CD4-positive, alpha-beta T cell treated with Interleukin-6 for 4 hours (primary cell): ENCODE data around the gene ELMO1.
A peak's percentile ranks its signal among the peaks of the same experiment; 100 is the strongest.

Experiments
- DNase-seq: peaks from one replicate; pipeline ENCODE4 v3.0.0-alpha.2; 2020; ENCODE audit warnings: mixed read lengths

The ELMO1 gene

DNA sequence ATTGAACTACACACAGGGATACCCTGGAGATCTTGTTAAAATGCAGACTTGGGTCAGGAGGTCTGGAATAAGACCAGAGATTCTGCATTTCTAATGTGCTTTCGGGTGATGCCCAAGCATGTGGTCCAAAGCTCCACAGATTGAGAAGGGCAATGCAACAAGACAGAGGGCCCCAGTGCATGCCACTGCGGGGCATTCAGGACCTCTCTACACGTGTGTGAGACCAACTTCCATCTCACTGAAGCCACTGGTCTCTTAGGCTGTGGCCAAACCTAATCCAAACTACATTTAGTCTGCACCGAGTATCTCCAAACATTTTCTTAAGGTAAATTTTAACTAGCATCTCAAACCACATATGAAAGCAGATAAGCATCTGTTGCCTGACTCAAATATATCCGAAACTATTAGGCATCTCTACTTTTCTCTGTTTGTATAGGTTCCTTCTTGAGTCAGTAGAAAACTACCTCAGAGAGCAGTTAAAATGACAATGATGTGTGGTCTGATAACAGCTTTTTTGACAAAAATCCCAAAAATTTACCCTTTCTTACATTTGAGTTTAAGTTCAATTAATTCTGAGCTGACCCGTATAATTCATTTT lies 107.5 kb downstream of the ELMO1 start:
- DNase-seq = no peak

DNA sequence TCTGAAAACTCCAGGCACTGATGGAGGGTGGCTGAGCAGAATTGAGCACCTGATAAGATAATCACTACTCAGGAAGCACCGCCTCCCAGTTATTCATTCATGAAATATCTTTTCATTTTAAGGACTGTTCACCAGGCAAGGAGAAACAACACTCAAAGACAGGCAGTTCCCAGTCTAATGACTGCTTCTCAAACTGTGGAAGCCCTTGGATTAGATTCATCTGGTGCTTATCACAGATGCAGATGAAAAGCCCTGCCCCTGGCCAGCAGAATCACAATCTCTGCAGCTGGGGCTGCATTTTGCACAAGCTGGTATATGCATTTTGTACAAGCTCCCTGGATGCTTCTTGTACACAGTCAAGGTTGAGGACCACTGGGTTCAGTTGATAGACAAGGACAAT lies 109.7 kb downstream of the ELMO1 start:
- no peak for DNase-seq

DNA sequence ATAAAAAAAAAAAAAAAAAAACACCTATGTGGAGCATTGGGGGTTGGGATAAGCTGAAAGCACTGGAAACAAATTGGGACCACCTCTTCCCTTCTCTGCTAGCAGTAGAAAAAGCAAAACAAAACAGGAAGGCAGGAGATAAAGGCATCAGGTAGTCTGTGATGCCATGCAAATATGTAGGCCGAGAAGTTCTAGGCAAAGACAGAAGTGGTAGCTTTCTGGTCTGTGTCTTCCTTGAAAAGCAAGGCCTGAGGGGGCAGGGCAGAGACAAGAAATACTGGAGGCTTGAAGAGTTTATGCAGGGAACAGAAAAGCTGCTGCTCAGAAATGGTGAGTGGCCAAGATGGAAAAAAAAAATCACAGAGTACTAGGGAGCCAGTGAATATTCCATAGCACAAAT lies 111.1 kb downstream of the ELMO1 start:
- DNase-seq = no peak

DNA sequence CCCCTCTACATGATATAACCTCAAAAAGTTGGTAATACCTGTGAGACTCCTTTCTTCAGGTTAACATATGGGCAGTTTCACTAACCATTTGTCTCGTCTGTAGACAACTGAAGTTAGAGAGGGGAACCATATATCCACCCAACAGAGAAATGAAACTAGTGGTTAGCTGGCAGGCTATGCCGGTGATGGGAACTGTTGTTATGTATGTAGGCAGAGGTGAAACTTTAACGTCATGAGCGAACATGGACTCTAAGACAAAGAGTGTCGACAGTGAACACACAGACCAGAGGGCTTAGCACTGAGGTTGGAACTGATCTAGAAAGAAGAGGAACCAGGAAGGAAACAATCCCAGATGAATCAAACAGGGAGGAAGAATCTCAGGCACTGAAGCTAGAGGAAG lies 112.4 kb downstream of the ELMO1 start:
- DNase-seq = no peak

DNA sequence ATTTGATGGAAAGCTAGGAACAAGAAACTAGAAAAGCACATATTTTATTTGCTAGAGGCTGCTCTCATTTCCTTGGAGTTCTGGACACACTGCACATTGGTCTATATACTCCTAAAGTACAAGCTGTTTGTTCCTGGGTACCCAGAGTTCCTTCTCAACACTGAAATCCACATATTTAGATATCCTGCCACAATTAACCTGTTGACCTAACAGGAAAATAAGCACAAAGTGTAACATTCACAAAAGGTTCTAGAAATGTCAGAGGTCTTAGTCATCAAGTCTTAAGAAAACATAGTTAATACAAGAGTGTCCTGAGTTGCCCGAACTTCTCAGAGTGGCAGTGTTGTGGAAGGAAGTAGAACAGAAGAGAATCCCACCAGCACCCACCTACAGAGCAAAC lies 115.6 kb downstream of the ELMO1 start:
- DNase-seq = no peak

DNA sequence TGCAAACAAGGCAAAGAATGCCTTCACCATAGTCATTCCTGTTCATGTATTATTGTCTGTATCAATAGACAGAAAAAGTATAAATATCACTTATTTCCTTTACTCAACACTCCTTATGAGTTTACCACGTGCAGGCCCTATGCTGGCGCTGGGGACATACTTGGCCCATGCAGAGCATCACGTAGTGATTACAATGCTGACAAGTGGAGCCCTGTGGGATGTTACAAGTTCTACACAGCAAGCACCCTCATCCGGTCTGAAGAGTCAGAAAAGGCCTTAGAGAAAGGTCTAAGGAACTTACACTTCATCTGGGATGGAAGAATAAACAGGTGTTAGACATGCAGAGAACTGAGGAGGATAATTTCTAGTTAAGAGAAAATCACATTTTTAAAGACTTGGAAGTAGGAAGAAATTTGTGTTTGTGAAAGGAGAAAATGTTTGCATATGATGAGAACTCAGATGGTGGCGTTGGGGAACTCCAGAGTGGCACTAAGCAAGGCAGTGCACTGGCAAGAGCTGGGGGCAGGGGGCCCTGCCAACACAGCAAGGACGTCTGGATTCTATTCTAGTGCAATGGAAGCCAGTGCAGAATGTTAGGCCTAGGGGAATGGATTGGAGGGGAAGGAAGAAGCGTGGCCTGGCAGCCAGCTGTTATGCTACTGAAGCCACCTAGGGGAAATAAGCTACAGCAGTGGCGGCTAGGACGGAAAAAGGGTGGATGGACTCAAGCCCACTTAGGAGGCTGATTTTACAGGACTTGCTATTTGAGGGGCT lies 116.2 kb downstream of the ELMO1 start:
- no peak for DNase-seq

DNA sequence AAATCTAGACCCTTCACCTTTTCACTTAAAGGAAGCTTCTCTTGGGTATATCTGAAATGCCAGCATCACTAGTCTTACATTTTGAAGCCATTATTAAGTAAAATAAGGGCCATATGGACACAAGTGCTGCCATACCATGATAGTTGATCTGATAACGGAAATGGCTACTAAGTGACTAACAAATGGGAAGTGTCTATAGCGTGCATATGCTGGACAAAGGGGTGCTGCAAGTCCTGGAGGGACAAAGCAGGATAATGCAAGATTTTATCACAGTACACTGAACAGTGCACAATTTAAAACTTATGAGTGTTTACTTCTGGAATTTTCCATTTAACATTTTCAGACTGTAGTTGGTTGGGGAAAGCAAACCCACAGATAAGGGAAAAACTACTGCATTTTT lies 117.9 kb downstream of the ELMO1 start:
- DNase-seq = no peak

DNA sequence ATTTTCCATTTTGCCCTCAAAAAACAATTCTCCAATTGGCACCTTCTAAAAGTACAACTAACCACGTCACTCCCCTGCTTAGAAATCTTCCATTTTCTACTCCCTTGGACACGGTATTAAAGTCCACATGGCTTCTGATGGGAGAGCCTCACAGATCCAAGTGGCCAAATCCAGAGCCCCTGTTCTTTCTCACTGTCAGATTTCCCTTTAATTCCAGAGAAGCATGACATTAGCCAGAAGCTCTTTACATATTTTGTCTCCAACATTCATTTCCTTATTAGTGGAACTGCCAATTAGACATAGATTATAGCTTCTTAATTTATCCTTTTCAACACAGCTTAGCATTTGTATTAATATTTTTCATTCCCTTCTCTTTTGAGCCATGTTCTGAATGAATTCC lies 118.7 kb downstream of the ELMO1 start:
- DNase-seq = no peak

DNA sequence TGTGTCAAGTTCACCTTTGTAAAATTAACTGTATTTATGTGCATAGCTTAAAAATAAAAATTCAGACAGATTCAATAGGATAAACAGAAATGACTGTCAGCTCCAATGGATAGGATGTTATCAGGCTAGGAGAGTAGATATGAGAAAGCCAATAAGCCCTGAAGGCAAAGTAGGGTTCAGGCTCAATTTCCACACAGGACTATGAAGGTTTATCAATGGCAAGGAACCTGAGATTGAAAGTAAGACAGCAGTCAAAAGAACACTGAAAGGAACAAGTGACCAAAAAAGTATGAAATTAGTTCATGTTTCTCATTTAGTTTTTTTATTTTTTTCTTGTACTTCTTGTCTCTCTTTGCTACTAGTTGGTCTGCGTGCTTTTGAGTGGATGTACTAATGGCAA lies 121.4 kb downstream of the ELMO1 start:
- no peak for DNase-seq

DNA sequence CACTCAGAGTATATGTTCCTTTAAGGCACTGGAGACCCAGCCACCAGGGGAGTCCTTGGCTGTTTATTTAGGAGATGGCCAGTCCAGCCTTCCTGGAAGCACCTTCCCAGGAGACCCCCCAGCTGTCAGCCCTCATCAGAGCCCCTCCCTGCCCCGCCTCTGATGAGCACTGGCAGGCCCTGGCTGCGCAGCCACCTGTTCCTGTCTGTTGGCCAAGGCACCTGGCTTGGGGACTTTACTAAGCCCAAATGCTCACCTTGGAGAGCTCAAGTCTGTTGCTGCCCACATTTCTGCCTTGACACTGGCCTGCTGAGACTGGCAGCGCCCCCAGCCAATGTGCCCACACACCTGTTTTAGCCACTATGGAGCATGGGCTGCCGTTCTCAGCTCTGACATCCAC lies 124.7 kb downstream of the ELMO1 start:
- no peak for DNase-seq

DNA sequence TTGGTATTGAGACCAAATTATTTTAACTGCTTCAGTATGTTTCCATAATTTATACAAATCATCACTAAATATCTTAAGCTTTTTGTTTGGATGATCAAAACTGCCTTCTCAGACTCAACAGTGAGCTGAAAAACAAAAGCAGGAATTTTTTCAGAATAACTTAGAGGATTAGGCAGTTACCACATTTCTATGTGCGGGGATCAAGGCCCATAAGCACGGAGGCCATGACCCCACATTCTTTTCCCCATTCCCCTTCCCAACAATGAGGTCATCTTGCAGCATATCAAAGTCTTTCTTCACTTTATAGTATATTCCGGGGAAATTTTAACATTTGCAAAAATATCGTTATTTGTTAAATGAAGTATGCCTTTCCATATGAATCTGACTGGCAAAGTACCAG lies 125.8 kb downstream of the ELMO1 start:
- DNase-seq = no peak

DNA sequence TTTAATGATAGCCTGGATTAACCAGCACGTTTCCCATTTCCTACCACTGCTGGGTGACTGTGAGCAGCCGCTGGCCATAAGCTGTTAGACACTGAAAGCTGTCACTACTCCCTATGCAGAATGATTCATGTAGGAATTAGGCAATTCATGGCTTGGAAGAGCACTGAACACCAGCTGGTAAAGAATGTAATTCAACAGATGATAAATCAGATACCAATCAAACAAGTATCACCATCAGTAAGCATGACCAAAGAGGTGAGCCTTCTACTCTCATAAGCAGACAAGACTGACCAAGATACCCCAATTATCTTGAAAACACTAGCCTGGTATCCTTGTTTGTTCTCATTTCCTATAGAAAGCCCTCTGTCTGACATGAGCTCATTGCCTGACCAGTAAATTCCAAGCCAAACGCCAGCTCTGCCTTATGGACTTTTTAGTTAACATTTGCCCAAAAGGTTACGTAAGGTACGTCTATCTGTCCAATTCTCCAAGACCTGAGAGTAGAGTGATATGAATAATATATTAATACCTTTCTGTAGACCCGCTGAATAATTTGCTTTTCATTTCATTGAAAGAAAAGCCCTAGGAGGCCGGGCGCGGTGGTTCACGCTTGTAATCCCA lies 127.7 kb downstream of the ELMO1 start:
- no peak for DNase-seq

DNA sequence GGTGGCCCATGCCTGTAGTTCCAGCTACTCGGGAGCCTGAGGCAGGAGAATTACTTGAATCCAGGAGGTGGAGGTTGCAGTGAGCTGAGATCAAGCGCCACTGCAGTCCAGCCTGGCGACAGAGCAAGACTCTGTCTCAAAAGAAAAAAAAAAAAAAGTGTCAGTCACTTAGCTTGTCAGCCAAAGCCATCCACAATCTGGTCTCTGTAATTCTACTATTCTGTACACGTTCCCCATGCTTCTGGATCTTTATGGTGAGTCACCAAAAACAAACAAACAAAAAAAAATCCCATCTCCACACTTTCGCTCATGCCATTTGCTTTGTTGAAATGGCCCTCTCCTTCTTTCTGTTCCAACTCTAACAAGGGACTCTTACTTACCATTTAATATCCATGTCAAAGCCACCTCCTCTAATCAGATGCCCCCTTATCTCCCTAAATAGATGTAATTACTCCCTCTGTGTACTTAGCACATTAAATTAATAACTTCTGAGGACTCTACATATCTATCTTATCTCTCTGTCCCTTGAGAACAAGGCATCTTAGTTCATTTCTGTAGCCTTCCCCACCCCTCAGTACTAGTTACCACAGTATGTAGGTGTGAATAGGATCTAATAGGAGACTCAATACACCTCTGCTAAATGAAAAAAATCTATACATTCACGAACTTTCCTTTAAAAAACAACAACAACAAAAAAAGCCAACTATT lies 128.4 kb downstream of the ELMO1 start:
- no peak for DNase-seq

DNA sequence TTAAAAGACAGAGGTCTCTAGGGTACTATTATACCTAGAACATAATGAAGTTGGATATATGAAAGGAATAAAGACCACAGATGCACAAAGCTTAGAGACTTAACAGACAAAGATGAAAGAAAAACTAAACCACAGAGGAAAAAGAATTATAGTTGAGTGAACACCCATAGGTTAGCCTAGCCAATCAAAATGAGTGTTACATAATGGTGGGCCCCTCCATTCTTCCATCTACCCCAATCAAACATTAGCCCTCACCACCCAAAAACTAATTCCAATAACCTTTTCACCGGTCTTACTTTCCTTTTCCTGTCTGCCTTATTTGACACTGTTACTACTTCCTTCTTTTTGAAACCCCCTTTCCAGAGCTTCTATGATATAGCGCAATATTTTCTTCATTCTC lies 130.1 kb downstream of the ELMO1 start:
- peak; percentile 14 for DNase-seq

DNA sequence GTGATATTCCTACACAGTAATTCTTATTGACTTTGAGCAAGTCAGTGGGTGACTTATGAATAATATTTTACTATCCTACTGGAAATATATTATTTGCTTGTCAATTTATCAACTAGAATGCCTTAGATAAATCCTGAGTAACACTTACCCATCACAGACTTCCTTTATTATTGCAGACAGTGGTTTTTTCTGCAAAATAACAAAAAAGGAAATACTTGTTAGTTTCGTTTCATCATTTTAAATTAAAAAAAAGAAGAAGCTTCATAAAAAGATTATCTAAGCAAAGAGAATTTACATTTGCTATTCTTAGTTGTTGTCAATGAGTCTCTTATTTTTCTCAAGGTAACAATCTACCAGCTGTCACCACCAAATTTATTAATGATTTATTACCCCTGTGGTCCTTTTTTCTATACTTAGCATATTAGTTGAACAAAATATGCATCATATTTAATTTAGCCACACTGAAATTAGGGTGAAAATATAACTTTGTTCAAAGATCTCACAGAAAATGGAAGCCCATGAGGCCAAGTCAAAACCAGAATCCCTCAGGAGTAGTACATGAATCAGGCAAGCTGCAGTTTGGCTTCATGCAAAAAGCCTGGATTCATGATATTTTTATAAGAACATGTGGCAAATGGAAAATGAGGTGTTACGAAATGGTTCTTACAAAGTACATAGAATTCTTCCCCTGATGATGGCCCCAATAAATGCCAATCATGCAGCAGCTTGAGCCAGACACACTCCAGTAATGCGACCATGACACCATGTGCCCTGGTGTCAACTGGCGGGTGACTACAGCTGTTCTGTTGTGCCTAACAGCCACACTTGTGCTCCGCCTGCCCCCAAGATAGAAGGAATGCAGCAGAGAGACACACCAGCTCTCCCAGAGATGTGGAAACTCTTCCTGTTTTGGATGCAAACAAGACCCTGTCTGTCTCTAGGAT lies 132.6 kb downstream of the ELMO1 start:
- no peak for DNase-seq

DNA sequence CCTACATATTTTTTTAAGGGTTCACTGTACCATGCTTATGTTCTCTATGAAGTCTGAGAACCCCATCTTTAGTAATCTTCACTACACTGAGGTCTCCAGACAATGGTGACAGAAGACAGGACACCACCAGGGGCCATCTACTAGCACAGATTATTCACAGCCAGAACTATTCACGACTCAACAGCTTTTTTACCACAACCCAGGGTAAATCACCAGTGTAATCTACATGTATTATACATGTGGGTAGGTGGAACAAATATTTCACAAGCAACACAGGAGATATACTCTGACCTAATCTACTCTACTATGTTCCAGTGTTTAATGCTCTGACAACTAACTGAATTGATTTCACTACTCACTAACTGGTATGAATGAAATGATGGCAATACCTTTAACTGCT lies 136.1 kb downstream of the ELMO1 start:
- DNase-seq = no peak

DNA sequence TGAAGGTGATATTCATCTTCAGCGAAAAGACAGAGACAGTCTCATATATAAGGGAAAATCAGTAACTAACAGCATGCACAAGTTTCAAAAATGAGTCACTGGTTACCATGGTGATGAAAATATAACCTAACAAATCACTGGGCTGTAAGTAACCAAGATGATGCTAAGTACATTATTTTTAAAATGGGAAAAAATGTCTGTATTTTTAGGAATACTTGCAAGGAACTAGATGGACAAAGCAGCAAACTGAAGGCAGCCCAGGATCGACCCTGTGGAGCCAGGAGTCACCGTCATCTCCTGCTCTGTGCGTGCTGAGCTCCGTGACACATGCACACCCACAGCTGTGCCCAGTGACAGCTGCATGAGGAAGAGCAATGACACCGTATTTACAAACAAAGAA lies 137.3 kb downstream of the ELMO1 start:
- DNase-seq = peak; percentile 42

DNA sequence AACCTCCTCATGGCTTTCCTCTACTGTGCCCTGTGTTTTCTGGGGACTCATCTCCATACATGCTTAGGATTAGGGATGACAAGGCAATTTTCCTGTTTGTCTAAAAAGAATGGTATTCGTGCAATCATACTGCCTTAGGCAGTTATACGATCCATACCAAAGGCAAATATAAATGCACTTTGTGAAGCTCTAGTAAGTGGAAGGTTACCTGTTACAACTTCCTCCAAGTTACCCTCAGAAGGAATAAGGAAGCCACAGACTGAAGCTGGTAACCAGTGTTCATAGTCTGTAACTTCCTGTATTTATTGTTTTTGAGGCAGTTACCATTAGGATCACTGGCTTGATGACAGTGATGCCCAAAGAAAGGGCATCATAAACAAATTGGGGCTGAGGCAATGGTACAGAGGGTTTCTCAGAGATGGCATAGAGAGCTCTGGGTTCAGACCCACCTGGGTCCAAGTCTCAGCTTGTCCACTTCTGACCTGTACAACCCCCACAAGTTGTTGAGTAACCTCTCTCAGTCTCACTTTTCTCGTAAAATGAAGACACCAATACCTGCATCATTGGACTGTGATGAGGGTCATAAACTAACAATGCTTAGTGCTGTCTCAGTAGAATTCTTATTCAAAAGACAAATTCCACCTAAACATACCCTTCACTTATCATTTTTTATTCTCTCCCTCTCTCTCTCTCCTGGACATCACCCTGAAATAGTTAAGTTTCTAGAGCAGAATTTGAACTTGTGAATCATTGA lies 138.2 kb downstream of the ELMO1 start:
- DNase-seq = peak; percentile 21

DNA sequence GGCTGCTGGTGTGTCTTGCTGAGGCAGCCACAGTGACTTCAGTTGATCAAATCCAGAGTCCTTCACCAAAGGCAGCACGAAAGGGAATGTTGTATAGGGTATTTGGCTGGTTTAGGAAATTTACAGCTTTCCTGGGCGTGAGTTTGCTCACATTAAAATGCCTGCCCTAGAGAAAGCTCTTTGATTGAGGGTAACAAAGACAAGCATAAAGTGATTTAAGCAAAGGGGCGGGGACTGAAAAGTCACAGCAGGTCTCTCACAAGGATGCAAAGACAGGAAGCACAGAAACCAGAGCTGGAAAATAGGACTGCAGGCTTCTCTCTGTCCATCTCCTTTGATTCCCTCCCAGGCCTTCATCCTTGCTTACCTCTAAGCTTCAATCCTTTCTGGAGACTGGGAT lies 139.2 kb downstream of the ELMO1 start:
- peak; percentile 7 for DNase-seq

DNA sequence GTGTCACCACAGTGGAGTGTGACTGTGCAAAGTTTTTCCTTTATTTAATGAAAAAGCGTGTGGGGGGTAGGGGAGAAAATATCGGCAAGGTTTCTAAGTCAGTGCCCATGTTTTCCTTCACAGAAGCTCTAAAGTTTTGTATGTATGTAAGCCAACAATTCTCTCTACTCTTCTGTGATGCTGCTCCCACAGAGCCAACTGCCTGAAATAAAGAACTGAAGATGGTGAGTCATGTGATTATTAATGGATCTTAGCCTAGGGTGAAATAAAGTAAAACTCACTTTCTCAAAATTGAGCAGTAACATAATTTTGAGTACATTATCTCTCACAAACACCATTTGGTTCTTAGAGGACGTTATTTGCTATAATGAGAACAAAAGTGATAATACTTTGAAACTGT lies 143.7 kb downstream of the ELMO1 start:
- no peak for DNase-seq

DNA sequence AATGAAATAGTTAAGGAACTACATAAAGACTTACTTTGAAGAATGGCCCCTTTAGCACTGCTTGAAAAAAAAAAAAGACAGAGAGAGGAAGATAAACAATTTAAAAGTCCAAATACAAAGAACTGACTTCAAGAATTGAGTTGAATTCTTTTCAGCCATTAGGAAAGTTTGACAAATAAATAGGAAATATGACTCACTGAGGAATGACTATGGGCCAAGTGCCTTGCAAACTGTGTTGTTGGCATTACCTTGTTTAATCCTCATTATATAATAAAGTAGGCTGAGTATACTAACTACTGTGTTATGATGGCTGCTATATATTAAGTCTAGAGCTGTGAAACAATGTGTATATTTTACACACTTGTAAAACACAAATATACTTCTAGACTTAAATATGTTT lies 151.1 kb downstream of the ELMO1 start:
- no peak for DNase-seq

DNA sequence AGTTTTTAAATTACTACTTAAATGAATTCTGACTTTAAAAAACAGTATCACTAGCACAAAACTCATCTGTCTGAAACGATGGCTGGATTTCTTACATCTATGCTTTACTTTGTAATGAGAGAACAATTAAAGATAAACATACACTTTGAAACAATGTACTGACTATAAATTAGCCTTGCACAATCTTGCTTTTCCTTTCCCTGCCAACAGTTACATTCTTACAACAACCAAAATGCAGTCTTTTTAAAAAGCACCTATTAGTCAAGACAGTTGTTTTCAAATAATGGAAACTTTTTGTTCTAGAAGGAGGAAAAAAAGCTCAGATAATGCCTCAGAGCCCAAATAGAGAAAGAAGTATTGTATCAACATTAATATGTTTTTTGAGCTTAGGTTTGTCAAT lies 153.3 kb downstream of the ELMO1 start:
- DNase-seq = no peak
